ENCODE results near the gene EIF4G3. TPM values are rescaled to one million over a fixed set of nuclear protein-coding genes. Genes with fewer than 3 reads are reported as not detected.

EIF4G3 gene
- total and polyA plus RNA-seq, 2 of the 8 experiments (the other 6 are each of a cell fraction or from before 2014, with no cell fraction given), result 47.5 to 66.6 TPM

- TF ChIP-seq EGR1 (IDR thresholded peaks at IDR 0.05; ENCODE audit: borderline replicate concordance, low read depth, low read length) (no peak), JUN (IDR thresholded peaks at IDR 0.05; ENCODE audit: low read depth, low read length) (no peak), EZH2 (IDR thresholded peaks at IDR 0.05; ENCODE audit: low read depth, low read length, severe bottlenecking) (no peak), CHD1 (IDR thresholded peaks at IDR 0.05; ENCODE audit: low read depth, low read length) (no peak), FOSL1 (IDR thresholded peaks at IDR 0.05; ENCODE audit: insufficient read depth, low read depth, low read length) (no peak), ATF2 (IDR thresholded peaks at IDR 0.05; ENCODE audit: low read length) (no peak), CBX8 (IDR thresholded peaks at IDR 0.05; ENCODE audit: borderline replicate concordance, low read depth, low read length) (no peak), HDAC6 (IDR thresholded peaks at IDR 0.05; ENCODE audit: low read depth, low read length) (no peak), SAP30 (IDR thresholded peaks at IDR 0.05; ENCODE audit: insufficient read depth, insufficient replicate concordance, low read length) (no peak)
Measured at GRCh38 chr1:21124846-21125245, 51.9 kb downstream of the EIF4G3 start (continued).
